ENCODE data around the gene DENND1A.

The DENND1A gene

DNA sequence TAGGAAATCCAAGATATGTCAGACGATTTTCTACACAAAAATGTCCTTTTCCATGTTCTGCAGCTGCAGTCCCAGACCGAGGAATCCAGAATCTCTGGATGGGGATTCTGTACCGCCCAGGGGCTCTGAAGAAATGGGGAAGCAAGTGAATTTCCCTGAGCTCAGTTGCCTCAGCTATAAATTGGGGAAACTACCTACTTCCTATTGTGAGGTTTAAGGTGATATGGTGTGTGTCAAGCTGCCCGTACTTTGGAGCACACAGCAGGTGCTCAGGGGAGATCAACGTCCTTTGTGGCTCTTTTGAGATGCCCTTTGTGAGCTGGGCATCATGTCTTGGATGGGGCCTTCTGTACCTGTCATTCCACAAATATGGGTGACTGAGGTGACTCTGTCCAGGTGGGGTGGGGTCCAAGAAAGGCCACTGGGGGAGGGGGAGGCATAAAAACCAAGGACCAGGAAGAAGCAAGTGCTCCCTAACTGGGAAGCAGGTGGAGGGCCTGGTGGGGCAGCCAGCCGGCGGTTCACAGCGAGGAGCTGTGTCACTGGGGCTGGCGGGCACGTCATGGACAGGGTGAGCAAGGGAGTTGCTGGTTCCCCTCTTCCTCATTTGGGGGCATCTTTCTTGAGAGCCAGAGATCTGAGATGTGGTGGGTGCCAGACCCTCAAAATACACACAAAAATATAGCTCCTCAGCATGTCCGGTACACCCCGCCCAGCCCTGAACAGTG is 457.9 kb downstream of the DENND1A start:
- H3K4me3 ChIP-seq (ENCODE audit: insufficient read depth in 1 of 2, low read depth in 1 of 2, low read length in 2 of 2): no peak overlapping the region
- H3K4me1 ChIP-seq (ENCODE audit: control insufficient read depth, insufficient read depth, low read depth, low read length): no peaks in the 10 kb centered on the region
- H3K4ac ChIP-seq (ENCODE audit: low read depth in 1 of 2, low read length in 2 of 2): no peak overlapping the region
- no peak overlapping the region for H3K4me2 ChIP-seq (ENCODE audit: low read length, poor library complexity, severe bottlenecking)
- H4K91ac ChIP-seq (ENCODE audit: low read length): no peak overlapping the region
- no peak overlapping the region for H2AK5ac ChIP-seq (ENCODE audit: low read length, severe bottlenecking)
- no peak overlapping the region for H3K14ac ChIP-seq (ENCODE audit: low read length in 2 of 2)
- WGBS: 92% methylated on average over 8 of the region's 12 CpGs
- H3K27ac ChIP-seq (ENCODE audit: low read length, poor library complexity, severe bottlenecking): no peak overlapping the region
- no peak overlapping the region for H3K23ac ChIP-seq (ENCODE audit: low read length in 2 of 2)
- no peaks in the 10 kb centered on the region for H3K79me1 ChIP-seq (replicated peaks; ENCODE audit: low read length, poor library complexity, severe bottlenecking)
- no peak overlapping the region for H2BK12ac ChIP-seq (ENCODE audit: low read length in 2 of 2)
- no peak overlapping the region for H3K18ac ChIP-seq (ENCODE audit: low read depth in 1 of 2, low read length in 2 of 2)
- no peak overlapping the region for H3K9ac ChIP-seq (ENCODE audit: low read length)
- no peak overlapping the region for H4K8ac ChIP-seq (ENCODE audit: low read length)
- no peak for DNase-seq
- H2BK5ac ChIP-seq (ENCODE audit: low read depth, low read length, poor library complexity, severe bottlenecking): no peak overlapping the region
- no peaks in the 10 kb centered on the region for H3K9me3 ChIP-seq (ENCODE audit: control insufficient read depth, low read length)
- no peaks in the 10 kb centered on the region for H3K36me3 ChIP-seq (ENCODE audit: control insufficient read depth in 1 of 2, insufficient read depth in 2 of 2, low read depth in 1 of 2, low read length in 2 of 2)
- no peak overlapping the region for H2BK120ac ChIP-seq (ENCODE audit: low read depth, low read length)
- H2BK15ac ChIP-seq (ENCODE audit: low read depth, poor library complexity, severe bottlenecking): no peak overlapping the region
- H2AFZ ChIP-seq (ENCODE audit: low read depth, low read length): no peak overlapping the region
- H3K27me3 ChIP-seq (ENCODE audit: control insufficient read depth in 1 of 2, insufficient read depth in 1 of 2, low read length in 2 of 2): no peaks in the 10 kb centered on the region

DNA sequence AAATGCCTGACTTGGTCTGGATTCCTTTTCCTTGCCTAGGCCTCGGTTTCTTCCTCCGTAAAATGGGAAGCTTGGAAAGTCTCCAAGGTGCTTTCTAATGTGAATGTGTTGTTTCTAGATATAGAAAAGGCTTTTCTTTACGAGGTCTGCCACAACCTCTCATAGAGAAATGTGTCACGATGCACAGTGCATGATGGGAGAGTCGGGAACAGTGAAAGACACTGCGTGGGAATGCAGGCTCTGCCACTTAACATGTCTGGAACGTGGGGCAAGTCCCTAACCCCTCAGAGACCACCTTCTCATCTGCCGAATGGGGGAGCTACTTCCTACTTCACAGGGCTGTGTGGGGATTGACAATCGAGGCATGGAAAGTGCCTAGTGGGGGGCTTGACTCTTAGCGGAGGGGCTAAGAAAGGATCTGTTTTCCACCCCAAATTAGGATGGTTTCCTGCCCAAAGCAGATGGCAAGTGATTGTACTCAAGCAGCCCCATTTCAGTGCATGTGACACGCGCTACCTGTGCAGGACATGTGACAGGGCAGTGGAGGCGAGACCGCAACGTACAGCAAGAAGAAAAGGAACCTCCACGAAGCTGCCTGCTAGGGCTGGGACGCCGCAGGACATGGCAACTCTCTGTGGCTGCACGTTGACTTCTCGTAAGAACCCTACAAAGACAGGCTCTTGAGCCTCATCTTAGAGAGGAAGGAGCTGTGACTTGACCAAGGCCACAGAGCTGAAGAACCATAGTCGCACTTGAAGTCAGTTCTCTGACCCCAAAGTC is 458.7 kb downstream of the DENND1A start:
- H3K27me3 ChIP-seq (ENCODE audit: control insufficient read depth in 1 of 2, insufficient read depth in 1 of 2, low read length in 2 of 2): no peaks in the 10 kb centered on the region
- H2BK120ac ChIP-seq (ENCODE audit: low read depth, low read length): no peak overlapping the region
- H2AFZ ChIP-seq (ENCODE audit: low read depth, low read length): no peak overlapping the region
- H3K4ac ChIP-seq (ENCODE audit: low read depth in 1 of 2, low read length in 2 of 2): no peak overlapping the region
- no peaks in the 10 kb centered on the region for H3K36me3 ChIP-seq (ENCODE audit: control insufficient read depth in 1 of 2, insufficient read depth in 2 of 2, low read depth in 1 of 2, low read length in 2 of 2)
- no peak overlapping the region for H2BK5ac ChIP-seq (ENCODE audit: low read depth, low read length, poor library complexity, severe bottlenecking)
- no peak overlapping the region for H4K8ac ChIP-seq (ENCODE audit: low read length)
- H2BK12ac ChIP-seq (ENCODE audit: low read length in 2 of 2): no peak overlapping the region
- no peaks in the 10 kb centered on the region for H3K9me3 ChIP-seq (ENCODE audit: control insufficient read depth, low read length)
- DNase-seq: no peak
- no peak overlapping the region for H3K4me2 ChIP-seq (ENCODE audit: low read length, poor library complexity, severe bottlenecking)
- no peak overlapping the region for H3K18ac ChIP-seq (ENCODE audit: low read depth in 1 of 2, low read length in 2 of 2)
- H3K9ac ChIP-seq (ENCODE audit: low read length): no peak overlapping the region
- 94% methylated on average over 21 of the region's 21 CpGs for WGBS
- no peak overlapping the region for H3K23ac ChIP-seq (ENCODE audit: low read length in 2 of 2)
- H3K79me1 ChIP-seq (replicated peaks; ENCODE audit: low read length, poor library complexity, severe bottlenecking): no peaks in the 10 kb centered on the region
- no peak overlapping the region for H3K4me3 ChIP-seq (ENCODE audit: insufficient read depth in 1 of 2, low read depth in 1 of 2, low read length in 2 of 2)
- no peaks in the 10 kb centered on the region for H3K4me1 ChIP-seq (ENCODE audit: control insufficient read depth, insufficient read depth, low read depth, low read length)
- no peak overlapping the region for H4K91ac ChIP-seq (ENCODE audit: low read length)
- no peak overlapping the region for H3K27ac ChIP-seq (ENCODE audit: low read length, poor library complexity, severe bottlenecking)
- H3K14ac ChIP-seq (ENCODE audit: low read length in 2 of 2): peak overlapping the region in 1 of 2 experiments; percentile 44
- no peak overlapping the region for H2BK15ac ChIP-seq (ENCODE audit: low read depth, poor library complexity, severe bottlenecking)
- H2AK5ac ChIP-seq (ENCODE audit: low read length, severe bottlenecking): no peak overlapping the region

DNA sequence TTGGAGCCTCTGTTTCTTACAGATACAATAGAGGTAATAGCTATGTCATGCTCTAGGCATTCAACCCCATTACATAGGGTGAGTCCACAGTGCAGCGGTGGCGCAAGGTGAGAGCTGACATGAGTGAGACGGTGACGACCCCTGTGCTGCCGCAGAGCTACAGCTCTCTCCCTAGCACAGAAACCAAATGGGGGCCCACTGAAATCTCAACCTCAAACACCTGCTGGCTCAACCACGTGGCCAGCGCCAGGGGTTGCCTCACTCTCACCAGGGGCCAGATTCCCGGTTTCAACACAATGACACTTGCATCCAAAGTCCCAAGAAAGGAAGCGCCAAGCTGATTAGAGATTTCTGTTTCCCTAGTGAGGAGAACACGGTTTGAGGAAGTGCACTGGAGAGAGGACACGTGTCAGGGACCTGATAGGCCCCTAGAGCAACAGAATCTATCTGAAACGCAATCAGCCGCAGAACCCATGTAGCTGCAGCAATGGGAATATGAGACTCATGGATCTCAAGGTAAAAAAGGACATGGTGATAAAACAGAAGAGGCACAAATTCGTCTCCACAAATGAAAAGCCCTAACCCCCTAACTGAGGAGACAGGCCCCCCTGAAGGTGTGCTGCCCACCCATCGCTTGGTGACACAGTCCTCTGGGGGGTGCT is 459.7 kb downstream of the DENND1A start:
- no peak overlapping the region for H2BK120ac ChIP-seq (ENCODE audit: low read depth, low read length)
- H3K9ac ChIP-seq (ENCODE audit: low read length): no peak overlapping the region
- H2AK5ac ChIP-seq (ENCODE audit: low read length, severe bottlenecking): no peak overlapping the region
- no peak overlapping the region for H4K8ac ChIP-seq (ENCODE audit: low read length)
- H3K14ac ChIP-seq (ENCODE audit: low read length in 2 of 2): no peak overlapping the region
- no peak overlapping the region for H2AFZ ChIP-seq (ENCODE audit: low read depth, low read length)
- no peaks in the 10 kb centered on the region for H3K4me1 ChIP-seq (ENCODE audit: control insufficient read depth, insufficient read depth, low read depth, low read length)
- H2BK5ac ChIP-seq (ENCODE audit: low read depth, low read length, poor library complexity, severe bottlenecking): no peak overlapping the region
- H3K4me3 ChIP-seq (ENCODE audit: insufficient read depth in 1 of 2, low read depth in 1 of 2, low read length in 2 of 2): no peak overlapping the region
- DNase-seq: no peak
- H2BK12ac ChIP-seq (ENCODE audit: low read length in 2 of 2): no peak overlapping the region
- H3K9me3 ChIP-seq (ENCODE audit: control insufficient read depth, low read length): no peaks in the 10 kb centered on the region
- WGBS: 79% methylated on average over 15 of the region's 15 CpGs
- H2BK15ac ChIP-seq (ENCODE audit: low read depth, poor library complexity, severe bottlenecking): no peak overlapping the region
- no peak overlapping the region for H3K4ac ChIP-seq (ENCODE audit: low read depth in 1 of 2, low read length in 2 of 2)
- no peak overlapping the region for H3K23ac ChIP-seq (ENCODE audit: low read length in 2 of 2)
- H3K27ac ChIP-seq (ENCODE audit: low read length, poor library complexity, severe bottlenecking): no peak overlapping the region
- no peak overlapping the region for H3K4me2 ChIP-seq (ENCODE audit: low read length, poor library complexity, severe bottlenecking)
- no peaks in the 10 kb centered on the region for H3K79me1 ChIP-seq (replicated peaks; ENCODE audit: low read length, poor library complexity, severe bottlenecking)
- no peaks in the 10 kb centered on the region for H3K27me3 ChIP-seq (ENCODE audit: control insufficient read depth in 1 of 2, insufficient read depth in 1 of 2, low read length in 2 of 2)
- no peaks in the 10 kb centered on the region for H3K36me3 ChIP-seq (ENCODE audit: control insufficient read depth in 1 of 2, insufficient read depth in 2 of 2, low read depth in 1 of 2, low read length in 2 of 2)
- no peak overlapping the region for H3K18ac ChIP-seq (ENCODE audit: low read depth in 1 of 2, low read length in 2 of 2)
- no peak overlapping the region for H4K91ac ChIP-seq (ENCODE audit: low read length)

GRCh38 chr9:123469282-123469681 is 460.6 kb downstream of the DENND1A start:
- no peak for DNase-seq
- Histone ChIP-seq H4K8ac (ENCODE audit: low read length) (no peak overlapping the region), H2AK5ac (ENCODE audit: low read length, severe bottlenecking) (no peak overlapping the region), H3K18ac (ENCODE audit: low read depth in 1 of 2, low read length in 2 of 2) (no peak overlapping the region), H3K4me2 (ENCODE audit: low read length, poor library complexity, severe bottlenecking) (no peak overlapping the region), H2BK15ac (ENCODE audit: low read depth, poor library complexity, severe bottlenecking) (no peak overlapping the region), H2AFZ (ENCODE audit: low read depth, low read length) (no peak overlapping the region), H3K9me3 (ENCODE audit: control insufficient read depth, low read length) (no peaks in the 10 kb centered on the region), H3K36me3 (ENCODE audit: control insufficient read depth in 1 of 2, insufficient read depth in 2 of 2, low read depth in 1 of 2, low read length in 2 of 2) (no peaks in the 10 kb centered on the region), H3K27me3 (ENCODE audit: control insufficient read depth in 1 of 2, insufficient read depth in 1 of 2, low read length in 2 of 2) (no peaks in the 10 kb centered on the region), H3K4ac (ENCODE audit: low read depth in 1 of 2, low read length in 2 of 2) (no peak overlapping the region), H3K14ac (ENCODE audit: low read length in 2 of 2) (no peak overlapping the region), H2BK120ac (ENCODE audit: low read depth, low read length) (no peak overlapping the region), H3K27ac (ENCODE audit: low read length, poor library complexity, severe bottlenecking) (no peak overlapping the region), H3K4me3 (ENCODE audit: insufficient read depth in 1 of 2, low read depth in 1 of 2, low read length in 2 of 2) (no peak overlapping the region), H2BK12ac (ENCODE audit: low read length in 2 of 2) (no peak overlapping the region), H3K4me1 (ENCODE audit: control insufficient read depth, insufficient read depth, low read depth, low read length) (no peaks in the 10 kb centered on the region), H3K23ac (ENCODE audit: low read length in 2 of 2) (no peak overlapping the region), H3K79me1 (replicated peaks; ENCODE audit: low read length, poor library complexity, severe bottlenecking) (no peaks in the 10 kb centered on the region), H3K9ac (ENCODE audit: low read length) (no peak overlapping the region), H4K91ac (ENCODE audit: low read length) (no peak overlapping the region), H2BK5ac (ENCODE audit: low read depth, low read length, poor library complexity, severe bottlenecking) (no peak overlapping the region)
- WGBS: 93% methylated on average over 13 of the region's 13 CpGs
